ENCODE data around the gene CANT1. TPM values are rescaled to one million over a fixed set of nuclear protein-coding genes. Genes with fewer than 3 reads are reported as not detected.

The CANT1 gene
- total and polyA plus RNA-seq, 2 donors: 20.9 to 32.1 TPM

GRCh38 chr17:78985395-78985794, 24.2 kb downstream of the CANT1 start:
- H3K27ac ChIP-seq (ENCODE audit: low read depth): no peak overlapping the region
- DNase-seq (ENCODE audit: extremely low spot score): no peak
- no peaks in the 10 kb centered on the region for H3K36me3 ChIP-seq (ENCODE audit: insufficient read depth)
- 95% methylated on average over 5 of the region's 5 CpGs for WGBS
- H3K4me1 ChIP-seq (ENCODE audit: insufficient read depth): no peaks in the 10 kb centered on the region
- H3K4me3 ChIP-seq (ENCODE audit: low read depth, low read length): no peak overlapping the region

GRCh38 chr17:78981010-78981888, 28.3 kb downstream of the CANT1 start:
- Histone ChIP-seq H3K36me3 (ENCODE audit: insufficient read depth) (no peaks in the 10 kb centered on the region), H3K27ac (ENCODE audit: low read depth) (no peak overlapping the region), H3K4me1 (ENCODE audit: insufficient read depth) (no peaks in the 10 kb centered on the region), H3K4me3 (ENCODE audit: low read depth, low read length) (no peak overlapping the region)
- 75% methylated on average over 16 of the region's 16 CpGs for WGBS
- no peak for DNase-seq (ENCODE audit: extremely low spot score)

GRCh38 chr17:78980624-78980972, 29.0 kb downstream of the CANT1 start:
- Histone ChIP-seq H3K4me3 (ENCODE audit: low read depth, low read length) (no peak overlapping the region), H3K36me3 (ENCODE audit: insufficient read depth) (no peaks in the 10 kb centered on the region), H3K27ac (ENCODE audit: low read depth) (no peak overlapping the region), H3K4me1 (ENCODE audit: insufficient read depth) (no peaks in the 10 kb centered on the region)
- 80% methylated on average over 8 of the region's 8 CpGs for WGBS
- DNase-seq (ENCODE audit: extremely low spot score): no peak

- no peaks in the 10 kb centered on the region for H3K4me1 ChIP-seq (ENCODE audit: insufficient read depth)
- peak within 1 kb of the TSS; percentile 28 for H3K4me3 ChIP-seq (ENCODE audit: low read depth, low read length)
- peak; percentile 74 for DNase-seq (ENCODE audit: extremely low spot score)
- WGBS: 33% methylated on average over 16 of the region's 16 CpGs
- H3K27ac ChIP-seq (ENCODE audit: low read depth): peak within 1 kb of the TSS; percentile 77
- no peaks in the 10 kb centered on the region for H3K36me3 ChIP-seq (ENCODE audit: insufficient read depth)
Observed at GRCh38 chr17:78979780-78980623, 29.6 kb downstream of the CANT1 start, which contains the start of gene LGALS3BP. TSS of gene LGALS3BP (minus strand) at chr17:78979923. CDS start at chr17:78977191, 2,732 bp downstream.

GRCh38 chr17:78977997-78978973, 31.3 kb downstream of the CANT1 start:
- 71% methylated on average over 21 of the region's 21 CpGs for WGBS
- DNase-seq (ENCODE audit: extremely low spot score): no peak
- Histone ChIP-seq H3K27ac (ENCODE audit: low read depth) (no peak overlapping the region), H3K4me1 (ENCODE audit: insufficient read depth) (no peaks in the 10 kb centered on the region), H3K36me3 (ENCODE audit: insufficient read depth) (no peaks in the 10 kb centered on the region), H3K4me3 (ENCODE audit: low read depth, low read length) (no peak overlapping the region)

GRCh38 chr17:78977681-78977943, 32.0 kb downstream of the CANT1 start:
- 76% methylated on average over 8 of the region's 8 CpGs for WGBS
- Histone ChIP-seq H3K27ac (ENCODE audit: low read depth) (no peak overlapping the region), H3K4me1 (ENCODE audit: insufficient read depth) (no peaks in the 10 kb centered on the region), H3K36me3 (ENCODE audit: insufficient read depth) (no peaks in the 10 kb centered on the region), H3K4me3 (ENCODE audit: low read depth, low read length) (no peak overlapping the region)
- DNase-seq (ENCODE audit: extremely low spot score): no peak

GRCh38 chr17:78976907-78977680, 32.5 kb downstream of the CANT1 start:
- no peaks in the 10 kb centered on the region for H3K36me3 ChIP-seq (ENCODE audit: insufficient read depth)
- H3K27ac ChIP-seq (ENCODE audit: low read depth): no peak overlapping the region
- WGBS: 84% methylated on average over 20 of the region's 20 CpGs
- DNase-seq (ENCODE audit: extremely low spot score): no peak
- H3K4me3 ChIP-seq (ENCODE audit: low read depth, low read length): no peak overlapping the region
- no peaks in the 10 kb centered on the region for H3K4me1 ChIP-seq (ENCODE audit: insufficient read depth)

- no peaks in the 10 kb centered on the region for H3K36me3 ChIP-seq (ENCODE audit: insufficient read depth)
- H3K4me3 ChIP-seq (ENCODE audit: low read depth, low read length): no peak overlapping the region
- no peak for DNase-seq (ENCODE audit: extremely low spot score)
- WGBS: 30% methylated on average over 30 of the region's 30 CpGs
- no peaks in the 10 kb centered on the region for H3K4me1 ChIP-seq (ENCODE audit: insufficient read depth)
- no peak overlapping the region for H3K27ac ChIP-seq (ENCODE audit: low read depth)
Observed at GRCh38 chr17:78974635-78975591, 34.7 kb downstream of the CANT1 start.

- Histone ChIP-seq H3K4me3 (ENCODE audit: low read depth, low read length) (no peak overlapping the region), H3K36me3 (ENCODE audit: insufficient read depth) (no peaks in the 10 kb centered on the region), H3K27ac (ENCODE audit: low read depth) (no peak overlapping the region), H3K4me1 (ENCODE audit: insufficient read depth) (no peaks in the 10 kb centered on the region)
- WGBS: 77% methylated on average over 23 of the region's 23 CpGs
- no peak for DNase-seq (ENCODE audit: extremely low spot score)
Observed at GRCh38 chr17:78973792-78974520, 35.6 kb downstream of the CANT1 start.

GRCh38 chr17:78973196-78973595, 36.4 kb downstream of the CANT1 start:
- H3K4me3 ChIP-seq (ENCODE audit: low read depth, low read length): no peak overlapping the region
- 69% methylated on average over 11 of the region's 11 CpGs for WGBS
- H3K27ac ChIP-seq (ENCODE audit: low read depth): no peak overlapping the region
- no peaks in the 10 kb centered on the region for H3K4me1 ChIP-seq (ENCODE audit: insufficient read depth)
- H3K36me3 ChIP-seq (ENCODE audit: insufficient read depth): no peaks in the 10 kb centered on the region
- DNase-seq (ENCODE audit: extremely low spot score): no peak

GRCh38 chr17:78972507-78973105, 37.0 kb downstream of the CANT1 start:
- Histone ChIP-seq H3K36me3 (ENCODE audit: insufficient read depth) (no peaks in the 10 kb centered on the region), H3K4me1 (ENCODE audit: insufficient read depth) (no peaks in the 10 kb centered on the region), H3K27ac (ENCODE audit: low read depth) (no peak overlapping the region), H3K4me3 (ENCODE audit: low read depth, low read length) (no peak overlapping the region)
- 92% methylated on average over 15 of the region's 15 CpGs for WGBS
- no peak for DNase-seq (ENCODE audit: extremely low spot score)
